Esophagus (tissue), 2 donors: ENCODE results near the gene ANK3. TPM values are rescaled to one million over a fixed set of nuclear protein-coding genes. Genes with fewer than 3 reads are reported as not detected.

Experiments used
- H3K27ac ChIP-seq, 2 donors: one replicate each; pipeline ENCODE4 v1.5.1; 2013; ENCODE audit warnings: low read depth in 2 of 2, mild to moderate bottlenecking in 2 of 2, inconsistent platforms in 1 of 2, low read length in 1 of 2, moderate library complexity in 1 of 2
- H3K27me3 ChIP-seq, 2 donors: one replicate each; pipeline ENCODE4 v1.6.1; 2013; ENCODE audit warnings: low read length in 2 of 2, control low read depth in 1 of 2, mild to moderate bottlenecking in 1 of 2; ENCODE audit not compliant: insufficient read depth in 2 of 2, control insufficient read depth in 1 of 2
- H3K36me3 ChIP-seq, 2 donors: one replicate each; pipeline ENCODE4 v1.6.1; 2013; ENCODE audit warnings: low read length in 1 of 2; ENCODE audit not compliant: control insufficient read depth in 2 of 2, insufficient read depth in 2 of 2
- H3K4me1 ChIP-seq, 2 donors: one replicate each; pipeline ENCODE4 v1.6.1; 2013; ENCODE audit warnings: low read length in 1 of 2; ENCODE audit not compliant: control insufficient read depth in 2 of 2, insufficient read depth in 2 of 2
- H3K4me3 ChIP-seq, 2 donors: one replicate each; pipeline ENCODE4 v1.5.1; 2013; ENCODE audit warnings: low read length in 2 of 2, mild to moderate bottlenecking in 2 of 2, low read depth in 1 of 2, moderate library complexity in 1 of 2
- H3K9me3 ChIP-seq, 2 donors: one replicate each; pipeline ENCODE4 v1.6.1; 2013; ENCODE audit warnings: mild to moderate bottlenecking in 2 of 2, low read depth in 1 of 2, low read length in 1 of 2, moderate library complexity in 1 of 2; ENCODE audit not compliant: control insufficient read depth in 2 of 2, insufficient read depth in 1 of 2
- WGBS, 2 donors: extraction: QIAGEN DNeasy Blood & Tissue Kit; methylation state at CpG; one replicate each; pipeline ENCODE4 v1.1.7; 2013; 5-methylcytosine and 5-hydroxymethylcytosine counted together
- polyA plus RNA-seq, 2 donors: library from polyadenylated mRNA; stranded (reverse); fragments of 200-250 nt; gene quantifications; one replicate each; pipeline ENCODE4 v1.2.3, GENCODE V29; 2013
- donor health status: healthy with polysubstance abuse.
- donor health status: Bipolar disorder and iron deficiency.

The ANK3 gene
- polyA plus RNA-seq, 2 donors = 6.9 to 7.8 TPM

GRCh38 chr10:60073781-60074656 lies 315.7 kb downstream of the ANK3 start:
- Histone ChIP-seq H3K4me3 (no peak overlapping the region), H3K4me1 (no peaks in the 10 kb centered on the region), H3K9me3 (no peaks in the 10 kb centered on the region), H3K27ac (no peak overlapping the region), H3K36me3 (peaks cover 0 to 5% of the 10 kb centered on the region in 2 donors), H3K27me3 (no peaks in the 10 kb centered on the region)
- 92 to 94% methylated on average over 11 of the region's 11 CpGs for WGBS, 2 donors

- peaks cover 0 to 5% of the 10 kb centered on the region in 2 donors for H3K36me3 ChIP-seq
- H3K9me3 ChIP-seq = no peaks in the 10 kb centered on the region
- no peak overlapping the region for H3K27ac ChIP-seq
- 94% methylated on average over 4 of the region's 4 CpGs for WGBS, 2 donors
- H3K4me3 ChIP-seq = no peak overlapping the region
- no peaks in the 10 kb centered on the region for H3K27me3 ChIP-seq
- H3K4me1 ChIP-seq = no peaks in the 10 kb centered on the region
These were observed 316.3 kb downstream of the ANK3 start for GRCh38 chr10:60073397-60073780.

- 94 to 98% methylated on average over 2 of the region's 2 CpGs for WGBS, 2 donors
- no peaks in the 10 kb centered on the region for H3K27me3 ChIP-seq
- H3K4me1 ChIP-seq = no peaks in the 10 kb centered on the region
- H3K36me3 ChIP-seq = no peaks in the 10 kb centered on the region
- H3K27ac ChIP-seq = no peak overlapping the region
- no peaks in the 10 kb centered on the region for H3K9me3 ChIP-seq
- no peak overlapping the region for H3K4me3 ChIP-seq
These were observed 320.4 kb downstream of the ANK3 start for GRCh38 chr10:60069311-60069710.

- WGBS, 2 donors = 75 to 78% methylated on average over 3 of the region's 3 CpGs
- Histone ChIP-seq H3K36me3 (no peaks in the 10 kb centered on the region), H3K4me3 (no peak overlapping the region), H3K9me3 (no peaks in the 10 kb centered on the region), H3K27me3 (no peaks in the 10 kb centered on the region), H3K27ac (no peak overlapping the region), H3K4me1 (no peaks in the 10 kb centered on the region)
These were observed 339.3 kb downstream of the ANK3 start for GRCh38 chr10:60050366-60050765.

GRCh38 chr10:60048091-60048501 lies 341.6 kb downstream of the ANK3 start:
- no peak overlapping the region for H3K4me3 ChIP-seq
- H3K4me1 ChIP-seq = no peaks in the 10 kb centered on the region
- H3K36me3 ChIP-seq = no peaks in the 10 kb centered on the region
- no peaks in the 10 kb centered on the region for H3K27me3 ChIP-seq
- no peak overlapping the region for H3K27ac ChIP-seq
- H3K9me3 ChIP-seq = no peaks in the 10 kb centered on the region

GRCh38 chr10:60045571-60045970 lies 344.1 kb downstream of the ANK3 start:
- H3K27ac ChIP-seq = no peak overlapping the region
- no peaks in the 10 kb centered on the region for H3K36me3 ChIP-seq
- no peaks in the 10 kb centered on the region for H3K27me3 ChIP-seq
- H3K4me1 ChIP-seq = no peaks in the 10 kb centered on the region
- no peaks in the 10 kb centered on the region for H3K9me3 ChIP-seq
- no peak overlapping the region for H3K4me3 ChIP-seq

- H3K4me3 ChIP-seq = no peak overlapping the region
- no peak overlapping the region for H3K27ac ChIP-seq
- no peaks in the 10 kb centered on the region for H3K27me3 ChIP-seq
- no peaks in the 10 kb centered on the region for H3K9me3 ChIP-seq
- no peaks in the 10 kb centered on the region for H3K4me1 ChIP-seq
- H3K36me3 ChIP-seq = no peaks in the 10 kb centered on the region
- WGBS, 2 donors = 86 to 94% methylated on average over 2 of the region's 2 CpGs
These were observed 344.7 kb downstream of the ANK3 start for GRCh38 chr10:60044971-60045370.

GRCh38 chr10:60044242-60044641 lies 345.4 kb downstream of the ANK3 start:
- no peaks in the 10 kb centered on the region for H3K36me3 ChIP-seq
- H3K4me1 ChIP-seq = no peaks in the 10 kb centered on the region
- no peaks in the 10 kb centered on the region for H3K9me3 ChIP-seq
- H3K27me3 ChIP-seq = no peaks in the 10 kb centered on the region
- 89 to 92% methylated on average over 2 of the region's 2 CpGs for WGBS, 2 donors
- H3K27ac ChIP-seq = no peak overlapping the region
- H3K4me3 ChIP-seq = no peak overlapping the region

GRCh38 chr10:60043561-60044241 lies 346.0 kb downstream of the ANK3 start:
- 67 to 71% methylated on average over 6 of the region's 6 CpGs for WGBS, 2 donors
- no peaks in the 10 kb centered on the region for H3K4me1 ChIP-seq
- H3K9me3 ChIP-seq = no peaks in the 10 kb centered on the region
- no peaks in the 10 kb centered on the region for H3K36me3 ChIP-seq
- no peak overlapping the region for H3K4me3 ChIP-seq
- no peak overlapping the region for H3K27ac ChIP-seq
- no peaks in the 10 kb centered on the region for H3K27me3 ChIP-seq

GRCh38 chr10:60042914-60043313 lies 346.8 kb downstream of the ANK3 start:
- Histone ChIP-seq H3K4me1 (no peaks in the 10 kb centered on the region), H3K27me3 (no peaks in the 10 kb centered on the region), H3K9me3 (no peaks in the 10 kb centered on the region), H3K36me3 (no peaks in the 10 kb centered on the region), H3K27ac (no peak overlapping the region), H3K4me3 (no peak overlapping the region)
- 63 to 69% methylated on average over 2 of the region's 2 CpGs for WGBS, 2 donors
